ENCODE results near the gene PKN2. TPM values are rescaled to one million over a fixed set of nuclear protein-coding genes. Genes with fewer than 3 reads are reported as not detected.
A peak's percentile ranks its signal among the peaks of the same experiment; 100 is the strongest.
"Not testable (repeated sequence)": the region's sequence is repeated elsewhere in the genome, so short reads cannot be mapped to it uniquely, and the experiment has no call there.

The PKN2 gene
- total RNA-seq, 4 donors from 2014 or later, result 33.5 to 77.7 (median 52.9) TPM

- Histone ChIP-seq H3K9me3 (no peaks in the 10 kb centered on the region), H3K36me3 (no peaks in the 10 kb centered on the region), H3K27me3 (no peaks in the 10 kb centered on the region), H3K4me1 (peaks cover 3 to 6% of the 10 kb centered on the region in 2 donors), H3K27ac (no peak overlapping the region), H3K4me3 (no peak overlapping the region)
- TF ChIP-seq POLR2A (IDR thresholded peaks at IDR 0.05), result no peak
- TF ChIP-seq, protein P1, sequence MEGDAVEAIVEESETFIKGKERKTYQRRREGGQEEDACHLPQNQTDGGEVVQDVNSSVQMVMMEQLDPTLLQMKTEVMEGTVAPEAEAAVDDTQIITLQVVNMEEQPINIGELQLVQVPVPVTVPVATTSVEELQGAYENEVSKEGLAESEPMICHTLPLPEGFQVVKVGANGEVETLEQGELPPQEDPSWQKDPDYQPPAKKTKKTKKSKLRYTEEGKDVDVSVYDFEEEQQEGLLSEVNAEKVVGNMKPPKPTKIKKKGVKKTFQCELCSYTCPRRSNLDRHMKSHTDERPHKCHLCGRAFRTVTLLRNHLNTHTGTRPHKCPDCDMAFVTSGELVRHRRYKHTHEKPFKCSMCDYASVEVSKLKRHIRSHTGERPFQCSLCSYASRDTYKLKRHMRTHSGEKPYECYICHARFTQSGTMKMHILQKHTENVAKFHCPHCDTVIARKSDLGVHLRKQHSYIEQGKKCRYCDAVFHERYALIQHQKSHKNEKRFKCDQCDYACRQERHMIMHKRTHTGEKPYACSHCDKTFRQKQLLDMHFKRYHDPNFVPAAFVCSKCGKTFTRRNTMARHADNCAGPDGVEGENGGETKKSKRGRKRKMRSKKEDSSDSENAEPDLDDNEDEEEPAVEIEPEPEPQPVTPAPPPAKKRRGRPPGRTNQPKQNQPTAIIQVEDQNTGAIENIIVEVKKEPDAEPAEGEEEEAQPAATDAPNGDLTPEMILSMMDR (IDR thresholded peaks at IDR 0.05), result no peak
- intact Hi-C loops (cut with DNase I; ENCODE audit: low total_unique reads), result loop anchor here (5.0 kb wide), 1 partner anchor 219 kb away; no protein-coding TSS in a partner anchor
- DNase-seq, result no peak
Observed at GRCh38 chr1:88876573-88877365, 192.7 kb downstream of the PKN2 start.

GRCh38 chr1:88877382-88877825, 193.3 kb downstream of the PKN2 start:
- Histone ChIP-seq H3K4me1 (peaks cover 3 to 6% of the 10 kb centered on the region in 2 donors), H3K9me3 (no peaks in the 10 kb centered on the region), H3K4me3 (no peak overlapping the region), H3K27me3 (no peaks in the 10 kb centered on the region), H3K36me3 (no peaks in the 10 kb centered on the region), H3K27ac (no peak overlapping the region)
- no peak for TF ChIP-seq POLR2A (IDR thresholded peaks at IDR 0.05)
- TF ChIP-seq, protein P1 (IDR thresholded peaks at IDR 0.05), result peak; percentile 42 to 63 (median 51)
- DNase-seq, result no peak
- intact Hi-C loops (cut with DNase I; ENCODE audit: low total_unique reads), result loop anchor here (5.0 kb wide), 1 partner anchor 220 kb away; no protein-coding TSS in a partner anchor

- Histone ChIP-seq H3K9me3 (no peaks in the 10 kb centered on the region), H3K4me3 (no peak overlapping the region), H3K36me3 (no peaks in the 10 kb centered on the region), H3K27me3 (no peaks in the 10 kb centered on the region), H3K4me1 (peaks cover 3 to 6% of the 10 kb centered on the region in 2 donors), H3K27ac (no peak overlapping the region)
- intact Hi-C loops (cut with DNase I; ENCODE audit: low total_unique reads), result loop anchor here (5.0 kb wide), 1 partner anchor 221 kb away; no protein-coding TSS in a partner anchor
- TF ChIP-seq, protein P1 (IDR thresholded peaks at IDR 0.05), result no peak
- no peak for TF ChIP-seq POLR2A (IDR thresholded peaks at IDR 0.05)
- DNase-seq, result no peak
Observed at GRCh38 chr1:88877911-88878310, 193.8 kb downstream of the PKN2 start.

DNA sequence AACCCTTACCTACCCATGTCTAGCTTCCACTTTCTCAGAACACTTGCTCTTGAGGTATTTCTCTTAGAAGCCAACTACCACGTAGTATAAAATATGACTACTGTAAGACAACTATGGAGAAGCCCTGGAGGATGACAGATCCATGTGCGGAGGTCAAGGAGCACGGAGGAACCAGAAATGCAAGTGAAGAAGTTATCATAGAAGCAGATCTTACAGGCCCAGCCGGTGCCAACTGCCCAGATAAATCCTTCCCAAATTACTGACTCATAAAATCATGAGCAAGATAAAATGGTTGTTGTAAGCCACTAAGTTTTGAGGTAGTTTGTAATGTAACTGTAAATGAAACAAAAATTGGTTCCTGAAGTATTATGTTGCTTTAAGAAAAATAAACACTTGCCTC, 194.7 kb downstream of the PKN2 start:
- no peak for DNase-seq
- TF ChIP-seq POLR2A (IDR thresholded peaks at IDR 0.05), result no peak
- TF ChIP-seq, protein P1 (IDR thresholded peaks at IDR 0.05), result no peak
- Histone ChIP-seq H3K4me3 (no peak overlapping the region), H3K27ac (no peak overlapping the region), H3K9me3 (no peaks in the 10 kb centered on the region), H3K4me1 (peaks cover 3 to 6% of the 10 kb centered on the region in 2 donors), H3K36me3 (no peaks in the 10 kb centered on the region), H3K27me3 (no peaks in the 10 kb centered on the region)
- intact Hi-C loops (cut with DNase I; ENCODE audit: low total_unique reads), result loop anchor here (5.0 kb wide), 1 partner anchor 221 kb away; no protein-coding TSS in a partner anchor

DNA sequence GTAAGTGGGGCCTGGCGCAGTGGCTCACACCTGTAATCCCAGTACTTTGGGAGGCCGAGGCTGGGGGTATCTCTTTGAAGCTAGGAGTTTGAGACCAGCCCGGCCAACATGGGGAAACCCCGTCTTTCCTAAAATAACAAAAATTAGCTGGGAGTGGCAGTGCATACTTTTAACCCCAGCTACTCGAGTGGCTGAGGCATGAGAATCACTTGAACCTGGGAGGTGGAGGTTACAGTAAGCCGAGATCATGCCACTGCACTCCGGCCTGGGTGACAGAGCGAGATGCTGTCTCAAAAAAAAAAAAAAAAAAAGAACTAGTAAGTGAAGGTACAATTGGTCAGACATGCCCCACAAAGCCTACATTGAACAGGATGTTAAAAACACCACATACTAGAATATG, 196.6 kb downstream of the PKN2 start:
- intact Hi-C loops (cut with DNase I; ENCODE audit: low total_unique reads), result not testable (repeated sequence)

More for the DNA sequence above, 196.6 kb downstream of the PKN2 start:
- H3K9me3 ChIP-seq, H3K36me3 ChIP-seq, H3K4me3 ChIP-seq, H3K27ac ChIP-seq, H3K4me1 ChIP-seq, H3K27me3 ChIP-seq, DNase-seq: not testable (repeated sequence)
